T-cell (primary cell): Measurements from ENCODE around the gene UNC79. TPM values are rescaled to one million over a fixed set of nuclear protein-coding genes. Genes with fewer than 3 reads are reported as not detected.
"Not testable (repeated sequence)": the region's sequence is repeated elsewhere in the genome, so short reads cannot be mapped to it uniquely, and the experiment has no call there.

Source experiments
- ATAC-seq, 4 experiments: fragments of 200-7000 bp in 3 of 4; fragments of 150-1000 bp in 1 of 4; cut with Tn5 transposase; replicated peaks in 1 of 4; 1 replicate in 3 of 4; 2 replicates in 1 of 4; pipeline ENCODE4 v1.10.0; 2021; ENCODE audit warnings: moderate library complexity in 3 of 4, mild to moderate bottlenecking in 2 of 4, moderate number of reproducible peaks in 1 of 4
- CTCF ChIA-PET, 2 donors: fragments of 300-600 bp; sonication (Branson Sonifier 250); formaldehyde crosslinking; loops; one replicate each; lab custom pipeline; 2022; ENCODE audit warnings: antibody characterized with exemption in 2 of 2; lab: Charles Lee
- POLR2A ChIA-PET, 2 donors: fragments of 300-600 bp; sonication (Branson Sonifier 250); formaldehyde crosslinking; loops; one replicate each; lab custom pipeline; 2022; ENCODE audit warnings: antibody characterized with exemption in 2 of 2; lab: Charles Lee
- DNase-seq, 35 experiments: peaks; one replicate each; pipeline versions ENCODE4 v3.0.0 to v3.0.0-alpha.2; 2013 to 2023
- H3K27ac ChIP-seq: one replicate; pipeline ENCODE4 v1.5.1; 2013; ENCODE audit warnings: low read length
- H3K27me3 ChIP-seq, 2 experiments: replicated peaks in 1 of 2; 1 replicate in 1 of 2; 2 replicates in 1 of 2; pipeline versions ENCODE4 v1.6.1 to v1.7.0; 2013; ENCODE audit warnings: low read length in 1 of 2, mixed read lengths in 1 of 2; ENCODE audit not compliant: control insufficient read depth in 2 of 2, insufficient read depth in 2 of 2; ENCODE audit errors: extremely low read depth in 1 of 2
- H3K36me3 ChIP-seq, 2 donors: 1 replicate in 1 of 2; 2 replicates in 1 of 2; pipeline versions ENCODE4 v1.6.1 to v1.7.0; 2013; ENCODE audit warnings: low read length in 1 of 2; ENCODE audit not compliant: control insufficient read depth in 2 of 2, insufficient read depth in 1 of 2; ENCODE audit errors: extremely low read depth in 1 of 2
- H3K4me1 ChIP-seq, 2 experiments: 1 replicate in 1 of 2; 2 replicates in 1 of 2; pipeline versions ENCODE4 v1.6.1 to v1.7.0; 2013; ENCODE audit warnings: low read length in 2 of 2, mixed read lengths in 1 of 2; ENCODE audit not compliant: insufficient read depth in 2 of 2, control insufficient read depth in 1 of 2; ENCODE audit errors: extremely low read depth in 1 of 2
- H3K4me3 ChIP-seq, 2 donors: 1 replicate in 1 of 2; 2 replicates in 1 of 2; pipeline versions ENCODE4 v1.5.1 to v1.7.0; 2013; ENCODE audit warnings: mild to moderate bottlenecking in 2 of 2, low read length in 1 of 2, moderate library complexity in 1 of 2; ENCODE audit not compliant: control insufficient read depth in 1 of 2; ENCODE audit errors: extremely low read depth in 1 of 2
- H3K9me3 ChIP-seq: 2 replicates; pipeline ENCODE4 v1.7.0; 2013
- H3K27ac Mint-ChIP-seq, 2 donors: one replicate each; pipeline ENCODE4 v1.8.0; 2020 to 2021; ENCODE audit warnings: mild to moderate bottlenecking in 2 of 2, mixed read lengths in 2 of 2
- H3K27me3 Mint-ChIP-seq, 2 donors: one replicate each; pipeline ENCODE4 v1.8.0; 2021 to 2022; ENCODE audit warnings: mixed read lengths in 2 of 2
- H3K36me3 Mint-ChIP-seq: one replicate; pipeline ENCODE4 v1.8.0; 2021; ENCODE audit warnings: mixed read lengths
- H3K4me1 Mint-ChIP-seq, 3 donors: one replicate each; pipeline ENCODE4 v1.8.0; 2020 to 2022; ENCODE audit warnings: mixed read lengths in 3 of 3, mild to moderate bottlenecking in 1 of 3
- H3K4me3 Mint-ChIP-seq, 3 donors: one replicate each; pipeline ENCODE4 v1.8.0; 2020 to 2022; ENCODE audit warnings: mild to moderate bottlenecking in 3 of 3, mixed read lengths in 3 of 3, moderate library complexity in 3 of 3
- H3K9me3 Mint-ChIP-seq, 3 donors: one replicate each; pipeline ENCODE4 v1.8.0; 2020 to 2022; ENCODE audit warnings: mixed read lengths in 3 of 3
- WGBS: methylation state at CpG from one replicate; pipeline ENCODE4 v1.1.5; 2013; ENCODE audit warnings: missing lambda C conversion rate; ENCODE audit not compliant: insufficient coverage; 5-methylcytosine and 5-hydroxymethylcytosine counted together
- total RNA-seq, 35 experiments: library from RNA in 6 of 35; stranded (reverse) in 6 of 35; fragments of 120-200 nt in 1 of 35; gene quantifications; one replicate each; pipeline versions ENCODE4 v1.2.1 to v1.2.4 and lab custom pipeline; 2013 to 2026

UNC79 gene
- total RNA-seq, 5 donors from 2014 or later (not counting 1 experiment from before 2014, with no cell fraction given): 0.06 to 0.07 TPM; not detected in 3

DNA sequence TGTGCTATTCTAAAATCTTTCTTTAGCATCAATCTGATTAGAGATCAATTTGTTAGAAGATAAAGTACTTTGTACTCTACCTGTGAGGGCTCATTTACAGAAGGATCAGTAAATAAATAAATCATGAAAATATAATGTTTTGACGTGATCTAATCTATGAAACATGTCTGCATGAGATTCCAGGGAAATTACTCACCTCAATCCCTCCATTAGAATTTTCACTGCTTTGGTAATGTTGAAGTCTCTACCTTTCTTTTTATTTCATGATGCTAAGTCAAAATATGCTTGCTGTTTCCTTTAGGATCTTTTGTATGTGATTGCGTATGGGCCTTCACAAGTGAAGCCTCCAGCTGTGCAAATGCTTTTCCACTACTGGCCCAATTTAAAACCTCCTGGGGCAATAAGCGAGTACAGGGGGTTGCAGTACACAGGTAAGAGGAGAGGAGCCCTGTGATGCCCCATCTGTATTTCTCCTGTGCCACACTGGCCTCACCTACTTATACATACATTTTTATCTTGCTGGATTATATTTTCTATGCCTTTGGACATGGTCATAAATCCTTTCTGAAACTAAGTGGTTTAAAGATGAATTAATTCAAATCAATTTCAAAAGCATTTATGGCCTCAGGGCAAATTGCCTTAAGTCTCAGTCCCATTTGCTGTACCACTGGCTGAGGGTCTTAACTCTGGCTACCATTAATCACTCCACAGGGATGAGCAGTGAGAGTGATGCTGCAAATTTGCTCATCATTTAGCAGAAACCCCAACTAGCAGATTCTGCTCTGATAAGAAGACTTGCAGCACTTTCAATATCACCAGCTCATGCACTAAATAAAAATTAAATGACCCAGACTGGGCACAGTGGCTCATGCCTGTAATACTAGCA lies 66.4 kb downstream of the UNC79 start:
- Histone ChIP-seq H3K27ac (no peak overlapping the region), H3K36me3 (no peaks in the 10 kb centered on the region), H3K4me3 (no peak overlapping the region), H3K4me1 (no peaks in the 10 kb centered on the region), H3K9me3 (no peaks in the 10 kb centered on the region), H3K27me3 (peaks cover 0 to 4% of the 10 kb centered on the region in 2 experiments)
- CTCF ChIA-PET: no interaction called here
- DNase-seq (no peak), ATAC-seq (no peak)
- Mint-ChIP-seq H3K27me3 (peaks cover 4 to 12% of the 10 kb centered on the region in 2 donors), H3K36me3 (no peaks in the 10 kb centered on the region), H3K4me3 (no peak overlapping the region), H3K27ac (no peak overlapping the region), H3K4me1 (no peaks in the 10 kb centered on the region), H3K9me3 (peaks cover 0 to 2% (median 0%) of the 10 kb centered on the region in 3 donors)
- POLR2A ChIA-PET: no interaction called here
- no CpG with 5 or more reads among the region's 3 CpGs for WGBS

GRCh38 chr14:93510056-93510455 lies 79.3 kb downstream of the UNC79 start:
- Histone ChIP-seq H3K4me3 (no peak overlapping the region), H3K27ac (no peak overlapping the region), H3K9me3 (no peaks in the 10 kb centered on the region), H3K36me3 (no peaks in the 10 kb centered on the region), H3K27me3 (peaks cover 0 to 10% of the 10 kb centered on the region in 2 experiments), H3K4me1 (no peaks in the 10 kb centered on the region)
- Mint-ChIP-seq H3K9me3 (no peaks in the 10 kb centered on the region), H3K36me3 (no peaks in the 10 kb centered on the region), H3K4me3 (no peak overlapping the region), H3K27me3 (peaks cover 12 to 29% of the 10 kb centered on the region in 2 donors), H3K27ac (no peak overlapping the region), H3K4me1 (no peaks in the 10 kb centered on the region)
- 57% methylated on average over 1 of the region's 1 CpG for WGBS
- ATAC-seq (no peak), DNase-seq (no peak)
- ChIA-PET POLR2A (no interaction called here), CTCF (no interaction called here)

DNA sequence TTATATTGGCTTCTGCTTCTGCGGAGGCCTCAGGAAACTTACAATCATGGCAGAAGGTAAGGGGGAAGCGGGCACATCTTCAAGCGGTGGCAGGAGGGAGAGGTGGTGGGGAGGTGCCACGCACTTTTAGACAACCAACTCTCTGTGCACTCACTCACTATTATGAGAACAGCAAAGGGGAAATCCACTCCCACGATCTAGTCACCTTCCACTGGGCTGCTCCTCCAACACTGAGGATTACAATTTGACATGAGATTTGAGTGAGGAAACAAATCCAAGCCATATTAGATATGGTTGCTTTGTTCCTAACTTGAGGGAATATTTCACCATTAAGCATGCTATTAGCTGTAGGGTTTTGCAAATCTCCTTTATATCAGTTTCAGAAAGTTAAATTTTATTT lies 80.3 kb downstream of the UNC79 start:
- ChIA-PET POLR2A (no interaction called here), CTCF (no interaction called here)
- DNase-seq: no peak
- Histone ChIP-seq H3K4me1 (no peaks in the 10 kb centered on the region), H3K27ac (no peak overlapping the region), H3K27me3 (peaks cover 0 to 9% of the 10 kb centered on the region in 2 experiments), H3K9me3 (no peaks in the 10 kb centered on the region), H3K36me3 (no peaks in the 10 kb centered on the region), H3K4me3 (no peak overlapping the region)
- ATAC-seq: no peak
- H3K27ac Mint-ChIP-seq: no peak overlapping the region
- 80% methylated on average over 1 of the region's 5 CpGs for WGBS
- no peaks in the 10 kb centered on the region for H3K36me3 Mint-ChIP-seq
- H3K4me3 Mint-ChIP-seq: no peak overlapping the region
- H3K4me1 Mint-ChIP-seq: no peaks in the 10 kb centered on the region
- peaks cover 12 to 30% of the 10 kb centered on the region in 2 donors for H3K27me3 Mint-ChIP-seq
- H3K9me3 Mint-ChIP-seq: no peaks in the 10 kb centered on the region

GRCh38 chr14:93520053-93520607 lies 89.4 kb downstream of the UNC79 start:
- Histone ChIP-seq H3K9me3 (no peaks in the 10 kb centered on the region), H3K4me3 (no peak overlapping the region), H3K27ac (no peak overlapping the region), H3K36me3 (no peaks in the 10 kb centered on the region), H3K4me1 (no peaks in the 10 kb centered on the region), H3K27me3 (no peaks in the 10 kb centered on the region)
- Mint-ChIP-seq H3K4me1 (no peaks in the 10 kb centered on the region), H3K27ac (no peak overlapping the region), H3K36me3 (no peaks in the 10 kb centered on the region), H3K4me3 (no peak overlapping the region), H3K9me3 (peaks cover 20 to 52% (median 24%) of the 10 kb centered on the region in 3 donors), H3K27me3 (peaks cover 8 to 10% of the 10 kb centered on the region in 2 donors)
- POLR2A ChIA-PET: no interaction called here
- no CpG with 5 or more reads among the region's 3 CpGs for WGBS
- ATAC-seq: no peak
- CTCF ChIA-PET: no interaction called here
- no peak for DNase-seq

DNA sequence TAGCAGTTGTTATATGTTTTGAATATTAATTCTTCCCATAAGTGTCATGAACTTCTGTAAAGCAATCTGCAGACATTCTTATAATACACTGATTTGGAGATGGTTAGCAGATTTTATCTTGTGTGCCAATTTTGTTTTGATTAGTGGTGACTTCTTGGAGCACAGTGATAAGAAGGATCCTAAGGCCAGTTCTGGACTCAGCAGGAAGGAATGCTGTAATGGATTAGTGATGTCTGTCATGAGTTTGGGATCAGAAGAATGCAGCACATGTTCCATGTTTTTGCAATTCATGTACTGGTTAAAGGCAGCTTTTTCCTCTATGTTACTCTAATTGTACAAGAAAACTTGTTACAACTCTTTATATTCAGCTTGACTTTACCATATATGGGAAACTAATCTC lies 91.5 kb downstream of the UNC79 start:
- H3K4me3 ChIP-seq: no peak overlapping the region
- Mint-ChIP-seq H3K27me3 (peaks cover 13 to 17% of the 10 kb centered on the region in 2 donors), H3K27ac (no peak overlapping the region), H3K9me3 (peaks cover 20 to 49% (median 24%) of the 10 kb centered on the region in 3 donors), H3K36me3 (no peaks in the 10 kb centered on the region), H3K4me3 (no peak overlapping the region), H3K4me1 (no peaks in the 10 kb centered on the region)
- no peaks in the 10 kb centered on the region for H3K4me1 ChIP-seq
- no peaks in the 10 kb centered on the region for H3K36me3 ChIP-seq
- H3K27ac ChIP-seq: no peak overlapping the region
- POLR2A ChIA-PET: no interaction called here
- no peaks in the 10 kb centered on the region for H3K27me3 ChIP-seq
- ATAC-seq (no peak), DNase-seq (no peak)
- no peaks in the 10 kb centered on the region for H3K9me3 ChIP-seq
- CTCF ChIA-PET: no interaction called here

- H3K4me3 Mint-ChIP-seq, H3K4me1 ChIP-seq, H3K4me3 ChIP-seq, POLR2A ChIA-PET, DNase-seq, H3K36me3 ChIP-seq, H3K27ac ChIP-seq, H3K9me3 ChIP-seq, H3K27me3 ChIP-seq, H3K36me3 Mint-ChIP-seq, ATAC-seq, H3K4me1 Mint-ChIP-seq, H3K27ac Mint-ChIP-seq: not testable (repeated sequence)
- 62% methylated on average over 3 of the region's 5 CpGs for WGBS
- H3K27me3 Mint-ChIP-seq: peaks cover 22 to 25% of the 10 kb centered on the region in 2 donors
- peaks cover 16 to 21% (median 16%) of the 10 kb centered on the region in 3 donors for H3K9me3 Mint-ChIP-seq
- CTCF ChIA-PET: interaction anchor here in 1 of 2 donors (0.7 kb wide), 1 partner anchor 607 kb away, joined by 3 read pairs; no protein-coding TSS in a partner anchor
These were observed 94.5 kb downstream of the UNC79 start for GRCh38 chr14:93525216-93525615.
